ENCODE results near the gene IL2RG.

- TF ChIP-seq CTCF (IDR thresholded peaks at IDR 0.05; ENCODE audit: low read depth, low read length, missing input control) (no peak), MAX (IDR thresholded peaks at IDR 0.05) (no peak), EGR1 (IDR thresholded peaks at IDR 0.05; ENCODE audit: low read depth in 2 of 2) (no peak), TAF1 (conservative IDR thresholded peaks at IDR 0.05) (no peak), SP1 (IDR thresholded peaks at IDR 0.05) (no peak)
Measured at GRCh38 chrX:71096760-71097032, 14.7 kb downstream of the IL2RG start.

All from liver (tissue), 3 donors.